ENCODE results near the gene GTSF1L.

Gene GTSF1L

DNA sequence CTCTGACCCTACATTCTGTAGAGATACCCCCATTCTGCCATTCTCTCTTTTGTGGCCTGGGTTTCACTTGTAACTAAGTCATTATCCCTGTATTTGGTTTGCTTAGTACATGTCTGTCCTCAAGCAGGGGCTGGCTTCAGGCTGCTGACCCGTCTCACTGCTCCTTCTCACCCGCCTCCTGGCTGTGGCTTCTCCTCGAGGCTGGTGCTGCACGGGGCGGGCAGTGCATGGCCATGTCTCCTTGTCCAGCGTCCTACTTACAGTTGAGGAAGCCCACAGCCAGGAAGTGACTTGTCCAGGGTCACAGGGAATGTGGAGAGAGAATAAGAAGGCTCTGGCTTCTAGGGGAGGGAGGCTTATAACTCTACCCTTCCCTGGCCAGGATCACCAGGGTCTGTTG lies 11.3 kb downstream of the GTSF1L start:
- FAIRE-seq, result no peak

DNA sequence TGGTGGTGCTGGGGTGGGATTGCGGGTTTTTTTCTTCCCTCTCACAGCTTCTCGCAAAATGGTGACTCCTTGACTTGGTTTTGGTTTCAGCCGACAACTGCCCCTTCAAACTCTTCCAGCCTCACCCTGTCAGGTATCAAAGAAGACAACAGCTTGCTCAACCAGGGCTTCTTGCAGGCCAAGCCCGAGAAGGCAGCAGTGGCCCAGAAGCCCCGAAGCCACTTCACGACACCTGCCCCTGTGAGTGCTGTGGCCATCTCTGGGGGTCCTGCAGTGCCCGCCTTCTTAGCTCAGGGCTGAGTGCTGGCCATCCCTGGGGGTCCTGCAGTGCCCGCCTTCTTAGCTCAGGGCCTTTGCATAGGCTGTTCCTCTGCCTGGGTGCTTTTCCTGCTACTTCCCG lies 11.8 kb downstream of the GTSF1L start:
- FAIRE-seq, result no peak

DNA sequence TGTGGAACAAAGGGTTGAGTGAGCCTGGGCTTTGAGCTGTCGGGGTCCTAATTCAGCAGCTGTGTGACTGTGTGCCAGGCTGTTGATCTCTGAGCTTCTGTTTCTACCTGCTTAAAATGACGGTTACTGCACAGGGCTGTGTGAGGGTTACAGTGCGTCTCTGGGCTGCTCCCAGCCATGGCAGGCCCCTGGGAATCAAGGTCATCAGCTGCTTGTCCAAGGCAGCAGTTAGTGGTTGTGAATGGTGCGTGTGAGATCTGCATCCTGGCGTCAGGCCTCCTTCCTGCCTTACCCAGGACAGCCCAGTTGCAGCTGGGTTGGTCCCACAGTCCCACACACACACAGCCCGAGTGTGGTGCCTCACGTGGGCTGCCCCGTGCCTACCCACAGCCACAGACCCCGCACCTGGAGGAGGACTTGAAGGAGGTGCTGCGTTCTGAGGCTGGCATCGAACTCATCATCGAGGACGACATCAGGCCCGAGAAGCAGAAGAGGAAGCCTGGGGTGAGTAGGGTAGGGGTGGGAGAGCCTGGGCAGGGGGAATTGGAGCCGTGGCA lies 15.6 kb downstream of the GTSF1L start:
- no peak for FAIRE-seq

DNA sequence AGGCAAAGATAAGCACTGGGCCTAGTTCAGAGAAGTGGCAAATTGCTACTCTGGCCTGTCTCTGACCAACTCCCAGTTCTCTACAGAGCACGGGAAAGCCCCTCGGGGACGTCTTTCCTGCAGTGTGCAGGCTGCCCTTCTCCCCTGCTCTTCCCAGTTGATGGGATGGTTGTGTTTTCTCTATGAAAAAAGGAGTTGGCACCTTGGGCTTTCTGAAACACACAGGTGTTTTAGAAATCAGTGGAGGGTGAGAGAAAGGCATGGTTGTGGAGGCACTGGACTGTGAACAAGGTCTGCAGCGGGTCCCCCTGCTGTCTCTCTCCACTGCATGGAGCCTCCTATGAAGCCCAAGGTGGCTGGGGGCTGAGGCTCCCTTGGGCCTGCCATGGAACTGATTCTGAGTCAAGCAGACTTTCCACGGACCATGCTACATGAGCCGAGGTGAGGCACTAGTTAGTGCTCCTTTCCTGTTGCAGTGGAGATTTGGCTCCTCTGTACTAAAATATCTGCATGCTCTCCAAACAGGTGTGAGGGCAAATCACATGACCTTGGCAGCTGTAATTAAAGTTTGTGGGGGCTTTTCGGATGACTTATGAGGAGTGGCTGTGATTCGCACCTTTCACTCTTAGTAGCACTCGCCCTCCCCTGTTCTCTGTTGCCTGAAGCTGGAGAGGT lies 16.3 kb downstream of the GTSF1L start:
- FAIRE-seq, result no peak

DNA sequence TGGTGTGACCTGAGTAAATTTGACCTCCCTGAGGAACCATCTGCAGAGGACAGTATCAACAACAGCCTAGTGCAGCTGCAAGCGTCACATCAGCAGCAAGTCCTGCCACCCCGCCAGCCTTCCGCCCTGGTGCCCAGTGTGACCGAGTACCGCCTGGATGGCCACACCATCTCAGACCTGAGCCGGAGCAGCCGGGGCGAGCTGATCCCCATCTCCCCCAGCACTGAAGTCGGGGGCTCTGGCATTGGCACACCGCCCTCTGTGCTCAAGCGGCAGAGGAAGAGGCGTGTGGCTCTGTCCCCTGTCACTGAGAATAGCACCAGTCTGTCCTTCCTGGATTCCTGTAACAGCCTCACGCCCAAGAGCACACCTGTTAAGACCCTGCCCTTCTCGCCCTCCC lies 24.3 kb downstream of the GTSF1L start:
- FAIRE-seq, result no peak

DNA sequence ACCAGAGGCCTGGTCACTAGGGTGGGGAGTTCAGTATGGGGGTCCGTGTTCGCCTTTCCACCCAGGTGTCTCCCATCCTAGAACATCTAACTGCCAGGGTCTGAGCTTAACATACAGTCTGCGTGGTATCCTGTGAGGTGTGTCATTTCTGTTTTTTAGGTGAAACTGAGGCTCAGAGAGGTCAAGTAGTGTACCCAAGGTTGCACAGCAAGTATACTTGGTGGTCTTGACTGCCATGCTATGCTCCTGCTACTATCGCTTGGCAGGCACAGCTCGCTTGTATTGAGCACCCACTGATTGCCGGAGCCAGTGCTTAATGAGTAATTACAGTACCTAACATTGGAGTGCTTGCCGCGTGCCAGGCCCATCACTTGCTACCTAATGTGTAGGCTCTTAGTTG lies 26.2 kb downstream of the GTSF1L start:
- no peak for FAIRE-seq

DNA sequence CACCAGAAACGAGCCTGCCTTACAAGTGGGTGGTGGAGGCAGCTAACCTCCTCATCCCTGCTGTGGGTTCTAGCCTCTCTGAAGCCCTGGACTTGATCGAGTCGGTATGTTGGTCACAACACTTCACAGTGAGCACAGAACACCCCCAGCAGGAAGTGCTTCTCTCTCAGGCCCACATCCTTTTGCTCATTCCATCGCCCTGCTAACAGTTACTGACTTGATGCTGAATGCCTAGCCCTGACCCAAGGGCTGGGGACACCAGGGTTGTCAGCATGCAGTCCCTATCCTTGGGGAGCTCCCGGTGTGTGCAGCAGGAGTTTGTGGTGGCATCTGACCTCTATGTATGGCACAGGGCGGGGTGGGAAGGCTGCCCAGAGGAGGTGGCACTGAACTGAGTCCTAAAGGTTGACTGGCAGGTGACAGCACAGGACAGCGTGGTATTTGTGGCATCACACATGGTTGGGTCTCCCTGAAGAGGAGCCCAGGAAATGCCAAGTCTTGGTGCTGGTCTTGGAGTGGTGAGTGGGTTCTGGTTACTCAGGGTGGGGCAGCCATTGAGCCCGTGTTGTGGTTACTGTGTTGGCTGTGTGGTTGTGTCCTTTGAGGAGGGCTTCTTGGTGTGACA lies 26.7 kb downstream of the GTSF1L start:
- no peak for FAIRE-seq

DNA sequence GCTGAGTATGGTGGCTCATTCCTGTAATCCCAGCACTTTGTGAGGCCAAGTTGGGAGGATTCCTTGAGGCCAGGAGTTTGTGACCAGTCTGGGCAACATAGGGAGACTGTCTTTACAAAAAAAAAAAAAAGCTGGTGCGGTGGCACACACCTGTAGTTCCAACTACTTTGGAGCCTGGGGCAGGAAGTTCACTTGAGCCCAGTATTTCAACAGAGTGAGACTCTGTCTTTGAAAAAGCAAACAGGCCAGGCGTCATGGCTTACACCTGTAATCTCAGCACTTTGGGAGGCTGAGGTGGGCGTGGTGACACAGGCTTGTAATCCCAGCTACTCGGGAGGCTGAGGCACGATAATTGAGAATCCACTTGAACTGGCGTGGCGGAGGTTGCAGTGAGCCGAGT lies 31.2 kb downstream of the GTSF1L start:
- no peak for FAIRE-seq

DNA sequence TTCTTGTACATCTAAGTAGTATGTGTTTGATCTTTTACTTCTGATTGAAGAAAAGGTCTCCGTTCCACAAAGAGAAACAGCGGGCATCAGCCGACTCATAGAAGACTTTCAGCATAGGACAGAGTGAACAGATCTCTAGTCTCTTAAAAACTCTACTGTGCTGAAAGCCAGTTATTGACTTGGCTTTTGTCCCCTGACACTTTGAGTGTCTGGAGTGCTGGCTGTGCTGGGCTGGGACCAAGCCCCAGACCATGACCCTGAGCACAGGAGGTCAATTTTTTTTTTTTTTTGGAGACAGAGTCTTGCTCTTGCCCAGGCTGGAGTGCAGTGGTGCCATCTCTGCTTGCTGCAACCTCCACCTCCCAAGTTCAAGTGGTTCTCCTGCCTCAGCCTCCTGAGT lies 32.0 kb downstream of the GTSF1L start:
- FAIRE-seq, result no peak

DNA sequence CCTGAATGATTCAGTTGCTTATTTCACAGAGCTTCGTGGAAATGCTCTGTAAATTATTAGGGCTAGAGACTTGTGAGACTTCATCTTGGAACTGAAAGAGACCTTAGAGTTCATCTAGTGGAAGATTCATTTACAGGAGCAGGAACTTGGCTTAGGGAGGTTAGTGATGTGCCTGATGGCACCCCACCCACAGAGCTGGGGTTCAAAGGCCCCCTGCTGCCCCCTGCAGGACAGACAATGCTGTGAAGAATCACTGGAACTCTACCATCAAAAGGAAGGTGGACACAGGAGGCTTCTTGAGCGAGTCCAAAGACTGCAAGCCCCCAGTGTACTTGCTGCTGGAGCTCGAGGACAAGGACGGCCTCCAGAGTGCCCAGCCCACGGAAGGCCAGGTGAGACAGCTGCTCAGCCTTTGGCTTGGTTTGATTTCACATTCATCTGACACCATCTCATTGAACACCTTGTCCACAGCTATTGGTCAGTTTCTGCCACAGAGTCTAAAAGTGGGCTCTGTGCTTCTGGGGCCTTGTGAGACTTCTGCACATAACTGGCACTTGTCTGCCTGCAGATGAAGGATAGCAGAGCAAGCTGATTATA lies 34.8 kb downstream of the GTSF1L start:
- no peak for FAIRE-seq

DNA sequence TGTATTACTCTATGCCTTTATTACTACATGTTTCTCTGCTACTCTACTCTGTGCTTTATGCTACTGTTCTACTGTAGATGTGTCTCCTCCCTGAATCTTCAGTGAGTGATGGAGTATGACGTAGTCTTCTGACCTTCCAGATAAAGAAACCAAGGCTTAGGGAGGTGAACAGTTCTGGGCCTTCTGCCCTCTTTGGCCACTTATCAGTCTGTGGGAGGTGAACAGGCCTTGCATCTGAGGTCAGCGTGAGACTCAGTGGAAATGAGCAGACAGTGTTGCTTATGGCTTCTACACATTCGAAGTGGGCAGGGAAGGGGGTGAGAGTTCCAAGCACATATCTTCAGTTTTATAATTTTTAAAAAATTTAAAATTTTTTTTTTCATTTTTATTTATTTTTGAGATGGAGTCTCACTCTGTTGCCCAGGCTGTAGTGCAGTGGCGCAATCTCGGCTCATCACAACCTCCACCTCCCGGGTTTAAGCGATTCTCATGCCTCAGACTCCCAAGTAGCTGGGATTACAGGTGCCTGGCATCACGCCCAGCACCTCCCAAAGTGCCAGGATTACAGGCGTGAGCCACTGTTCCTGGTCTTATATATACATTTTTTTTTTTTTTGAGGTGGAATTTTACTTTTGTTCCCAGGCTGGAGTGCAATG lies 35.7 kb downstream of the GTSF1L start:
- FAIRE-seq, result no peak

DNA sequence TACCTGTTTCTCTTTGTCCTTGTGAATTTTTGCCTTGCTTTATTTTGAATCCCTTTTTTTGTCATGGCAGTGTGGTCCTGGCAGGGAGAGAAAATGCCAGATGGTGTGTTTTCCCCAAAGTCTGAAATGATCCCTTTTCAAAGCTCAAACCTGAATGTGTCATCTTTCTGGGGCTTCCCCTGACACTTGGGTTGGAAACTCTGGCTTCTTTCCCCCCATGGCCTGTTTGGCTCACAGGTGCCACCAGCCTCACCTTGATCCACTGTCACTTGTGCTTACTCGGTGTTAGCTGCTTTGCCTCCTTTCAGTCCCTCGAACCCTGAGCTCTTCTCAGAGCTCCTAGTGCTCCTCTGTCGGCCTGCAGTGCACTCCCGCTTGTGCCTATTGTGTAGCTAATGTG lies 37.6 kb downstream of the GTSF1L start:
- FAIRE-seq, result no peak

DNA sequence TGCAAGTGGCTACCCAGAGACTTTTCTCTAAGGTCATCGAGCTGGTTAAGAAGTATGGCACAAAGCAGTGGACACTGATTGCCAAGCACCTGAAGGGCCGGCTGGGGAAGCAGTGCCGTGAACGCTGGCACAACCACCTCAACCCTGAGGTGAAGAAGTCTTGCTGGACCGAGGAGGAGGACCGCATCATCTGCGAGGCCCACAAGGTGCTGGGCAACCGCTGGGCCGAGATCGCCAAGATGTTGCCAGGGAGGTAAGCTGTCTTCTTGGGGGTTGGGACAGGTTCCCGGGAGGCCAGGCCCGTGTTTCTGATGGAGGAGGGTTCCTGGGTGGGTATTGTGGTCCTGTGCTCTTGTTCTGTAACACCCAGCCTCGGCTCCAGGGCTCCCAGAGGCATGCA lies 40.0 kb downstream of the GTSF1L start:
- FAIRE-seq, result no peak

DNA sequence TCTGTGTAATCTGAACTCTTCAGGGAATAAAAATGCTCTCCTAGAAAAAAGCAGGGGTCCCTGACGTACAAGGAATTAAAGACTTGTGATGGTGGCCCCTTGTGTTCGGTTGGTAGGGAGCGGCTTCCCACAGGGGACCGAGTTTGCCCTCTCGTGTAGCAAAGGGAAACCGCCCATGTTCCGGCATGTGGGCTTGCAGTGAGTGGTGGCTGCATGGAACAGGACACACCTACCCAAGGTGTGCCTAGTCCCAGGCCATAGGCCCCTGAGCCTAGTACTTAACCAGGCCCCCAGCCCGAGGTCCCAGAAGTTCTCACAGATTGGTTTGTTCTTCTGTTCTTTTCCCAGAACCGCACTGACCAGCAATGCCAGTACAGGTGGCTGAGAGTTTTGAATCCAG lies 44.4 kb downstream of the GTSF1L start:
- FAIRE-seq, result no peak

DNA sequence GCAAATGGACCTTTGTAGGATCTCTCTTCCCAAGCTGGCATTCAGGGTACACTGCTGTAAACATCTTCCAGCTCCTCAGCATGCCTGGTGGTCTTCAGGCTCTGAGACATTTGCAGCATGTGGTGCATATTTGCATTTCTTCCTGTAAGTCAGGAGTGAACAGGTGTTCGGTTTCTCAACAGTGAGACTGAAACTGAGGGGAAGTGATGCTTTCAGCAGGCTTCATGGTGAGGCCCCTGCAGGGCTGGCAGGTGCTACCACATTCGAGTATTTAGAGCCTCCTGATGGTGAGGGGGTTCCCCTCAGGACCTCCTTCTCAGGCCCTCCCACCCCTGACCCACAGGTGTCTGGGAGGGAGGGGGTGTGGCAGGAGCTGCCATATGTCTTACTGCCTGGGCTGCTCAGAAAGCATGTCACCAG lies 44.8 kb downstream of the GTSF1L start:
- no peak for FAIRE-seq

DNA sequence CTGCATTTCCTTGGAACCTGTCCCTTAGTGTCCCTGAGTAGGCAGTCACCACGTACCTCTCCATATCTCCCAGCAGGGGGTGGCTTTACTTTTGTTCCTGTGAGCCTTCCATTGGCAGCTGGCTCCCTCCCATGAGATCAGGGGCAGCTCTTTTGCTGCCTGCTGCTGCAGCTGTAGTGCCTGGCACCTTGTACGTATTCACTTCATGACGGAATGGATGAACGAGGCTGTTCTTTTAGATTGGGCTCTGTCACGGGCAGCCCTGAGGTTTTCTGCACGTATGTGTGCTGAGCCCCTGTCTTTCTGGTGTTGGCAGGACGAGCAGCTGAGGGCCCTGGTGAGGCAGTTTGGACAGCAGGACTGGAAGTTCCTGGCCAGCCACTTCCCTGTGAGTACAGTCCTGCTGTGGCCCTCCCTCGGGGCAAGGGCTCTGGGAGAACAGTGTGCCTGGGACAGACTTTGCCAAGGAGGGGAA lies 45.3 kb downstream of the GTSF1L start:
- FAIRE-seq, result no peak

DNA sequence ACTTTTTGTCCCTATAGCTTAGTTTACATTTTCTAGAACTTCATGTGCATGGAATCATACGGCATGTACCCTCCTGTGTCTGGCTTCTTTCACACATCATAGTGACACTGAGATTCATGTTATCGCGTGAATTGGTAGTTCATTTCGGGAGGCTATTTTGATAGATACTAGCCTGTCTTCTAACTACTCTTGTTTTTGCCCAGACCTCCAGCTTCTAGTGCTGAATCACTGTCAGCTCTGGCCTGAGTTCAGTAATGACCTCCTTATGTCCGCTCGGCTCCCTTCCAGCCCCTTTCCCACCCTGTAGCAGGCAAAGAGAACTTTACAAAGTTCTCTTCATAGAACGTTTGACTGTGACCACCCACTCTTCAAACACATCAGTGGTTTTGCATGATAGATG lies 45.8 kb downstream of the GTSF1L start:
- FAIRE-seq, result no peak

DNA sequence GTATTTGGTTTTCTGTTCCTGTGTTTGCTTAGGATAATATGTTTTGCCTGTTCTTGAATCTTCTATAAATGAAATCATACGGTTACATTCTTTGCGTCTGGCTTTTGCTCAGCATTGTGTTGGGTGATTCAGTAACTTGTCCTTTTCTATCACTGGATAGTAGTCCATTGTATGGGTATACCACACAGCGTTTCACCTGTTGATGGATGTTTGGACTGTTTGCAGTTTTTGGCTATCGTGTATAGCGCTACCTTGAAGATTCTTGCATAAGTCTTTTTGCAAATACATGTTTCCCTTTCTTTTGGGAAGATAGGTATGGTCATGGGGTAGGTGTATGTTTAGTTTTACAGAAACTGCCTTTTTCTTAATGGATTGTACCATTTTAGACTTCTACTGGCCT lies 50.4 kb downstream of the GTSF1L start:
- no peak for FAIRE-seq

Data from G401.6 (cell line).